ENCODE results near the gene IVL.

IVL gene

GRCh38 chr1:152907686-152908601 lies at the start of gene IVL:
IVL (plus strand) TSS chr1:152908546; CDS start chr1:152909798, 1,252 bp downstream.
- DNase-seq (ENCODE audit: low read depth, low spot score) = no peak

- DNase-seq (ENCODE audit: low read depth, low spot score) = no peak
Observed at GRCh38 chr1:152859696-152860095, 48.6 kb upstream of the IVL start, which contains the start of gene LCE7A. LCE7A (plus strand) TSS chr1:152859996; CDS start chr1:152860698, 702 bp downstream.

- no peak for DNase-seq (ENCODE audit: low read depth, low spot score)
Observed at GRCh38 chr1:152860129-152860528, 48.2 kb upstream of the IVL start.

- no peak for DNase-seq (ENCODE audit: low read depth, low spot score)
Observed at GRCh38 chr1:152861374-152861773, 47.0 kb upstream of the IVL start.

GRCh38 chr1:152864443-152864842 lies 43.9 kb upstream of the IVL start:
- DNase-seq (ENCODE audit: low read depth, low spot score) = no peak

- DNase-seq (ENCODE audit: low read depth, low spot score) = no peak
Observed at GRCh38 chr1:152866321-152866720, 42.0 kb upstream of the IVL start.

- no peak for DNase-seq (ENCODE audit: low read depth, low spot score)
Observed at GRCh38 chr1:152869808-152870419, 38.4 kb upstream of the IVL start.

- DNase-seq (ENCODE audit: low read depth, low spot score) = no peak
Observed at GRCh38 chr1:152870831-152871730, 37.3 kb upstream of the IVL start.

GRCh38 chr1:152871731-152872126 lies 36.6 kb upstream of the IVL start:
- DNase-seq (ENCODE audit: low read depth, low spot score) = no peak

GRCh38 chr1:152873495-152873894 lies 34.9 kb upstream of the IVL start:
- DNase-seq (ENCODE audit: low read depth, low spot score) = no peak

GRCh38 chr1:152876827-152877226 lies 31.5 kb upstream of the IVL start:
- no peak for DNase-seq (ENCODE audit: low read depth, low spot score)

GRCh38 chr1:152878042-152878441 lies 30.3 kb upstream of the IVL start, which contains the start of gene SMCP:
SMCP (plus strand) TSS chr1:152878322; CDS start chr1:152884423, 6,101 bp downstream.
- no peak for DNase-seq (ENCODE audit: low read depth, low spot score)

- no peak for DNase-seq (ENCODE audit: low read depth, low spot score)
Observed at GRCh38 chr1:152879559-152880198, 28.7 kb upstream of the IVL start.

- DNase-seq (ENCODE audit: low read depth, low spot score) = no peak
Observed at GRCh38 chr1:152880316-152880715, 28.0 kb upstream of the IVL start.

- DNase-seq (ENCODE audit: low read depth, low spot score) = no peak
Observed at GRCh38 chr1:152880907-152881306, 27.4 kb upstream of the IVL start.

GRCh38 chr1:152884085-152884484 lies 24.3 kb upstream of the IVL start:
- DNase-seq (ENCODE audit: low read depth, low spot score) = no peak

GRCh38 chr1:152884506-152884905 lies 23.8 kb upstream of the IVL start:
- no peak for DNase-seq (ENCODE audit: low read depth, low spot score)

GRCh38 chr1:152884966-152885624 lies 23.3 kb upstream of the IVL start:
- DNase-seq (ENCODE audit: low read depth, low spot score) = no peak

GRCh38 chr1:152886085-152886484 lies 22.3 kb upstream of the IVL start:
- no peak for DNase-seq (ENCODE audit: low read depth, low spot score)

GRCh38 chr1:152886758-152887409 lies 21.5 kb upstream of the IVL start:
- no peak for DNase-seq (ENCODE audit: low read depth, low spot score)

Data from brain pericyte (primary cell).